NCI-H2196 (cell line): ENCODE data around the gene CATSPERD.
"Not testable (repeated sequence)": the region's sequence is repeated elsewhere in the genome, so short reads cannot be mapped to it uniquely, and the experiment has no call there.

ENCODE experiments used
- DNase-seq: peaks from one replicate; lab custom pipeline; 2025; ENCODE audit not compliant: unreplicated experiment; lab: John Stamatoyannopoulos, UW

The CATSPERD gene

GRCh38 chr19:5719274-5719960, 1.0 kb upstream of the CATSPERD start:
- DNase-seq = no peak

GRCh38 chr19:5727453-5728050, 7.1 kb downstream of the CATSPERD start:
- no peak for DNase-seq

GRCh38 chr19:5733172-5733571, 12.7 kb downstream of the CATSPERD start:
- not testable (repeated sequence) for DNase-seq

GRCh38 chr19:5738423-5738822, 18.0 kb downstream of the CATSPERD start:
- no peak for DNase-seq

- DNase-seq = no peak
These were observed 21.6 kb downstream of the CATSPERD start for GRCh38 chr19:5742051-5742450.

- no peak for DNase-seq
These were observed 23.2 kb downstream of the CATSPERD start for GRCh38 chr19:5743630-5744029.

GRCh38 chr19:5744999-5745398, 24.6 kb downstream of the CATSPERD start:
- DNase-seq = not testable (repeated sequence)

GRCh38 chr19:5748920-5749319, 28.5 kb downstream of the CATSPERD start:
- DNase-seq = peak; percentile 16

GRCh38 chr19:5749505-5749904, 29.1 kb downstream of the CATSPERD start:
- DNase-seq = no peak

- DNase-seq = no peak
These were observed 31.3 kb downstream of the CATSPERD start for GRCh38 chr19:5751709-5752108.

- DNase-seq = no peak
These were observed 33.3 kb downstream of the CATSPERD start for GRCh38 chr19:5753743-5754142.

- no peak for DNase-seq
These were observed 42.3 kb downstream of the CATSPERD start for GRCh38 chr19:5762608-5763217.

- no peak for DNase-seq
These were observed 44.8 kb downstream of the CATSPERD start for GRCh38 chr19:5765220-5765619.

- no peak for DNase-seq
These were observed 47.5 kb downstream of the CATSPERD start for GRCh38 chr19:5767949-5768348.

GRCh38 chr19:5772416-5772815, 52.0 kb downstream of the CATSPERD start:
- DNase-seq = no peak

- DNase-seq = no peak
These were observed 52.8 kb downstream of the CATSPERD start for GRCh38 chr19:5773276-5773675.

GRCh38 chr19:5774921-5775320, 54.5 kb downstream of the CATSPERD start:
- DNase-seq = no peak

- DNase-seq = no peak
These were observed 55.4 kb downstream of the CATSPERD start for GRCh38 chr19:5775668-5776309.

- no peak for DNase-seq
These were observed 58.0 kb downstream of the CATSPERD start for GRCh38 chr19:5778402-5778801.

GRCh38 chr19:5780916-5781315, 60.5 kb downstream of the CATSPERD start:
- DNase-seq = not testable (repeated sequence)

- no peak for DNase-seq
These were observed 61.9 kb downstream of the CATSPERD start for GRCh38 chr19:5782322-5782721.
